Thyroid gland (tissue), 4 donors: ENCODE results near the gene PHACTR3.

Experiments
- CTCF ChIP-seq, 6 experiments: fragments of 200-600 bp in 3 of 6; fragments of 450-650 bp in 3 of 6; sonication (generic) in 3 of 6; IDR thresholded peaks; one replicate each; pipeline ENCODE4 v1.5.1; 2016 to 2019; ENCODE audit warnings: antibody characterized with exemption in 6 of 6, mild to moderate bottlenecking in 2 of 6, inconsistent platforms in 1 of 6, moderate library complexity in 1 of 6
- POLR2A ChIP-seq, 2 donors: fragments of 450-650 bp; IDR thresholded peaks; one replicate each; pipeline ENCODE4 v1.6.1; 2017; ENCODE audit warnings: antibody characterized with exemption in 2 of 2, mild to moderate bottlenecking in 2 of 2, moderate library complexity in 1 of 2

- TF ChIP-seq POLR2A (IDR thresholded peaks at IDR 0.05) (no peak), CTCF (IDR thresholded peaks at IDR 0.05) (no peak)
These were observed 1.7 kb upstream of the PHACTR3 start for GRCh38 chr20:59602546-59603080.
